Suprapubic skin (tissue), 4 donors: ENCODE results near the gene OSBP2. TPM values are rescaled to one million over a fixed set of nuclear protein-coding genes. Genes with fewer than 3 reads are reported as not detected.

Experiments used
- DNase-seq, 2 donors: peaks; one replicate each; pipeline ENCODE4 v3.0.0-alpha.2; 2019; ENCODE audit warnings: low spot score in 2 of 2
- H3K27ac ChIP-seq: fragments of 200-600 bp; sonication (generic); one replicate; pipeline ENCODE4 v1.5.1; 2019
- H3K27me3 ChIP-seq: fragments of 200-600 bp; sonication (generic); one replicate; pipeline ENCODE4 v1.5.1; 2019
- H3K36me3 ChIP-seq: fragments of 200-600 bp; sonication (generic); one replicate; pipeline ENCODE4 v1.5.1; 2019
- H3K4me1 ChIP-seq: fragments of 200-600 bp; sonication (generic); one replicate; pipeline ENCODE4 v1.5.1; 2019
- H3K4me3 ChIP-seq: fragments of 200-600 bp; sonication (generic); one replicate; pipeline ENCODE4 v1.5.1; 2019; ENCODE audit warnings: mild to moderate bottlenecking
- H3K9me3 ChIP-seq: fragments of 200-600 bp; sonication (generic); one replicate; pipeline ENCODE4 v1.5.1; 2019
- CTCF ChIP-seq, 2 donors: fragments of 200-600 bp in 1 of 2; fragments of 450-650 bp in 1 of 2; sonication (generic) in 1 of 2; IDR thresholded peaks; one replicate each; pipeline ENCODE4 v1.5.1; 2016 to 2019; ENCODE audit warnings: antibody characterized with exemption in 2 of 2, mild to moderate bottlenecking in 1 of 2, moderate library complexity in 1 of 2
- EP300 ChIP-seq: sonication (generic); formaldehyde crosslinking; IDR thresholded peaks from one replicate; pipeline ENCODE4 v1.6.1; 2017; ENCODE audit warnings: antibody characterized with exemption
- POLR2A ChIP-seq, 2 donors: fragments of 450-650 bp; IDR thresholded peaks; one replicate each; pipeline ENCODE4 v1.6.1; 2017; ENCODE audit warnings: antibody characterized with exemption in 2 of 2, mild to moderate bottlenecking in 2 of 2, moderate library complexity in 2 of 2
- POLR2AphosphoS5 ChIP-seq, 3 donors: sonication (generic); formaldehyde crosslinking; IDR thresholded peaks; one replicate each; pipeline ENCODE4 v1.6.1; 2017; ENCODE audit warnings: antibody characterized with exemption in 3 of 3
- WGBS: methylation state at CpG from one replicate; pipeline ENCODE4 v1.1.5; 2018; 5-methylcytosine and 5-hydroxymethylcytosine counted together
- total RNA-seq, 4 donors: library from RNA; depleted of rRNA; stranded (reverse); fragments of >200 nt; gene quantifications; one replicate each; pipeline ENCODE4 v1.1.0, GENCODE V29; 2016

Gene OSBP2
- total RNA-seq, 4 donors from 2014 or later: 3.9 to 11.3 (median 6.4) TPM

- DNase-seq: no peak
- WGBS: 79% methylated on average over 10 of the region's 10 CpGs
- Histone ChIP-seq H3K4me3 (no peak overlapping the region), H3K36me3 (no peaks in the 10 kb centered on the region), H3K9me3 (no peaks in the 10 kb centered on the region), H3K4me1 (peaks cover 3% of the 10 kb centered on the region), H3K27me3 (no peaks in the 10 kb centered on the region), H3K27ac (no peak overlapping the region)
- TF ChIP-seq EP300 (no peak), POLR2AphosphoS5 (IDR thresholded peaks at IDR 0.05) (no peak), CTCF (IDR thresholded peaks at IDR 0.05) (no peak), POLR2A (IDR thresholded peaks at IDR 0.05) (no peak)
These were observed 56.9 kb downstream of the OSBP2 start for GRCh38 chr22:30751529-30751928.

- TF ChIP-seq POLR2AphosphoS5 (IDR thresholded peaks at IDR 0.05): no peak
- TF ChIP-seq EP300: no peak
- TF ChIP-seq POLR2A (IDR thresholded peaks at IDR 0.05): no peak
- TF ChIP-seq CTCF (IDR thresholded peaks at IDR 0.05): no peak
- Histone ChIP-seq H3K36me3 (no peaks in the 10 kb centered on the region), H3K27me3 (no peaks in the 10 kb centered on the region), H3K4me3 (no peak overlapping the region), H3K9me3 (no peaks in the 10 kb centered on the region), H3K4me1 (peaks cover 3% of the 10 kb centered on the region), H3K27ac (no peak overlapping the region)
- 77% methylated on average over 1 of the region's 1 CpG for WGBS
- DNase-seq: no peak
These were observed 58.1 kb downstream of the OSBP2 start for GRCh38 chr22:30752771-30753170.

DNA sequence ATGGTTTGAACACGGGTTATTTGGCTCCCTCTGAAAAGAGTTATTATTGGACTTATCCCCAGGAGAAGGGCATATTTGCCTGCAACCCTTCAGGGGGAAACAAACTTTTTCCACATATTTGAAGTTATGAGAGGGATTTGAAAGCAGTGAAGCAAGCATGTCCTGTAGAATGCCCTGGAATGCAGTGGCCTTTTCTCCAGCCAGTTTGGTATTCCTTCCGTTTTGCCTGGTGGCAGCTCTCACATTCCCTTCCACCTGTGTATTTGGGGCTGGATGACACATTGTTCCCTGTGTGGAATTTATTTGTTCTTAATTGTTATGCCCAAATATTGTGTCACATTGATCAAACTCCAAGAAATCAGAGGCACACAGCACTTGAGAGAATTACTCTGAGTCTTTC is 59.0 kb downstream of the OSBP2 start:
- peaks cover 3% of the 10 kb centered on the region for H3K4me1 ChIP-seq
- TF ChIP-seq POLR2AphosphoS5 (IDR thresholded peaks at IDR 0.05) (no peak), CTCF (IDR thresholded peaks at IDR 0.05) (no peak), POLR2A (IDR thresholded peaks at IDR 0.05) (no peak), EP300 (no peak)
- WGBS: 47% methylated on average over 2 of the region's 2 CpGs
- H3K9me3 ChIP-seq: no peaks in the 10 kb centered on the region
- DNase-seq: no peak
- no peak overlapping the region for H3K4me3 ChIP-seq
- H3K36me3 ChIP-seq: no peaks in the 10 kb centered on the region
- no peak overlapping the region for H3K27ac ChIP-seq
- no peaks in the 10 kb centered on the region for H3K27me3 ChIP-seq

- Histone ChIP-seq H3K36me3 (no peaks in the 10 kb centered on the region), H3K9me3 (no peaks in the 10 kb centered on the region), H3K4me1 (peaks cover 3% of the 10 kb centered on the region), H3K27me3 (no peaks in the 10 kb centered on the region), H3K4me3 (no peak overlapping the region), H3K27ac (no peak overlapping the region)
- TF ChIP-seq CTCF (IDR thresholded peaks at IDR 0.05): no peak
- WGBS: 92% methylated on average over 4 of the region's 4 CpGs
- DNase-seq: no peak
These were observed 59.8 kb downstream of the OSBP2 start for GRCh38 chr22:30754521-30754920.

GRCh38 chr22:30754971-30755758 is 60.5 kb downstream of the OSBP2 start:
- WGBS: 64% methylated on average over 8 of the region's 8 CpGs
- Histone ChIP-seq H3K9me3 (no peaks in the 10 kb centered on the region), H3K4me3 (no peak overlapping the region), H3K27ac (no peak overlapping the region), H3K36me3 (no peaks in the 10 kb centered on the region), H3K27me3 (no peaks in the 10 kb centered on the region), H3K4me1 (peaks cover 3% of the 10 kb centered on the region)
- peak; percentile 46 to 56 for TF ChIP-seq CTCF (IDR thresholded peaks at IDR 0.05)
- TF ChIP-seq POLR2A (IDR thresholded peaks at IDR 0.05): no peak
- DNase-seq: no peak
